HS-5 (cell line): ENCODE data around the gene PLXNA2.

Experiments used
- DNase-seq: peaks from one replicate; pipeline ENCODE4 v3.0.0-alpha.2; 2012; ENCODE audit warnings: low read depth

The PLXNA2 gene

DNA sequence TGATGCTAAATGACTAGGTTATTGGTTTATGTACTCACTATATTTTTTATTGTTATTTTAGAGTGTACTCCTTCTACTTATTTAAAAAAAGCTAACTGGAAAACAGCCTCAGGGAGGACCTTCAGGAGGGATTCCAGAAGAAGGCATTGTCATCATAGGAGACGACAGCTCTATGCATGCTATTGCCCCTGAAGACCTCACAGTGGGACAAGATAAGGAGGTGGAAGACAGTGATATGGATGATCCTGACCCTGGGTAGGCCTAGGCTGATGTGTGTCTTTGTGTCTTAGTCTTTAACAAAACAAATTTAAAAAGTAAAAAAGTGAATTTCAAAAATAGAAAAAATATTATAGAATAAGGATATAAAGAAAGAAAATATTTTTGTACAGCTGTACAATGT is 177.6 kb downstream of the PLXNA2 start:
- DNase-seq, result no peak

- no peak for DNase-seq
These were observed 178.3 kb downstream of the PLXNA2 start for GRCh38 chr1:208065862-208066261.

- DNase-seq, result no peak
These were observed 182.6 kb downstream of the PLXNA2 start for GRCh38 chr1:208061632-208062031.

DNA sequence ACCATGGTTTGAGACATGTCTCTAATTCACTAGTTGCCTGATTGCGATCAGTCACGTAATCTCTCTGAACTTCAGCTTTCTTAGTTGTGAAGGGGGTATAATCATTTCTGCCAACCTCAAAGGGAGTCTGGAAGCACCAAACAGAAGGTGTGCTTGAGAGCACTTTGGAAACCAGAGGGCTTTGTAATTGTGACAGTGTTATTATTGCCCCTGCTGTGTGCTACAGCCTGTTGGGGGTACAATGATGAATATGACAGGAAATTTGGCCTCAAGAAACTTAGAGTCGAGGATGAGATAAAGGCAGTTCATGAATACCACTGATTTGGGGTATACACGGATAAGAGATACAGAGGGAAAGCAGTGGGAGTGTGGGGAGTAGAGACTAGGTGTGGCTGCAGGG is 183.1 kb downstream of the PLXNA2 start:
- DNase-seq, result no peak

GRCh38 chr1:208060215-208060869 is 183.8 kb downstream of the PLXNA2 start:
- DNase-seq, result no peak

DNA sequence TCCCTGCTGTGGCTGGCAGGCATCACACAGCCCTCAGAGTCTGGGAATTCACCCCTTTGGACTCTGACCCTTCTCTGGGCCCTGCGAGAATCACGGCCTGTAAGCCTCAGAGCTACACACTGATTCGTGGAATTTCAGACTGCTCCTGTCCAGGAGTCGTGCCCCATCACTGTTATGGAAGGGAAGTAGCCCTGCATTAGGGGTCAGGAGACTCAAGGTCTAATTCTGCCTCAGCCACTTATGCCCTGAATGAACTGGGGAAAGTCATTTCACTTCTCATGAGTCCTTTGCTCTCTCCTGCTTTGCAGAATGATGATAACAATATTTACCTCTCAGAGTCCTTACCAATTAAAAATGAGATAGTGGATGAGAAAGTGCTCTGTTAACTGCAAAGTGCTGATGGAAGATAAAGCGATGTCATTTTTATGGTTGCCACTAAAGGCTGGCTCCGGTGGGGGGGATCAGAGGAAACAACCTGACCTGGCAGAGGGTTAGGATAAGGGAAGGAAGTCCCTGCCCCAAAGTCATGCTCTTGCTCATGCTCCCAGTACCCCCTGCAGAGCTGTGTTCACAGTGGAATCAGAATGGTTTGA is 184.7 kb downstream of the PLXNA2 start:
- no peak for DNase-seq

DNA sequence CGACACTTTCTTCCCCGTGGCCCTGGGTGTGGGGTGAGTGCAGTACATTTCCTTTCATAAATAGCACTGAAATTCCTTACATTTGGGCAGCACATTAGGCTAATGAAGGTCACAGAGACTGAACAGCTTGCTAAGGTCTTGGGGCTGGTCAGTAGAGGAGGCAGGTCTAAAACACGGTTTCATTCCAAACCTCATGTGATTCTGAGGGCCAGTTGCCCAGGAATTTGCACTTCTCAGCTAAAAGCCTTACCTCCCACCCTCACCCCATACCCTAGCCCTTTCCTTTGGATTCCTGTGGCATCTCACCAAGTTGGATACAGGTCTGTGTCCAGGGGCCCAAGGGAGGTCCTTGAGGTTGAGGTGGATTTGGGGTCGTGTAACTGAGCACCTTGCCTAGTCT is 185.4 kb downstream of the PLXNA2 start:
- DNase-seq, result no peak

- no peak for DNase-seq
These were observed 185.9 kb downstream of the PLXNA2 start for GRCh38 chr1:208058267-208058666.

DNA sequence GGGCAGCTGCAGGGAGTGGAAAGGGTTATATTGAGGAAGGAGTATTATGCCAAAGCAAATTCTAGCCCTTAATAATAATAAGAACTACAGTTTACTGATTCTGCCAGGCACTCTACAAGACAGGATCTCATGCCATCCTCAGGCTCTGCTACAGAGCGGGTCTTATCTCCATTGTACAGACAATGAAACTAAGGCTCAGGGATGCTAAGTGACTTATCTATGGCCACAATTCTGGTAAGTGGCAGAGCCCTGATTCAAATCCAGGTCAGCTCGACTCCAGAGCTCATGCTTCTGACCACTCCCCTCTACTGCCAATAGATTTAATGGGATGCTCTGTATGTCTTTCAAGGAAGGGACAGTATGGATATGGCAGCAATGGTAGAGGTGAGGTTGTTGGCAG is 187.1 kb downstream of the PLXNA2 start:
- DNase-seq, result no peak

GRCh38 chr1:208055535-208055934 is 188.6 kb downstream of the PLXNA2 start:
- DNase-seq, result no peak

- DNase-seq, result no peak
These were observed 189.2 kb downstream of the PLXNA2 start for GRCh38 chr1:208054911-208055379.

DNA sequence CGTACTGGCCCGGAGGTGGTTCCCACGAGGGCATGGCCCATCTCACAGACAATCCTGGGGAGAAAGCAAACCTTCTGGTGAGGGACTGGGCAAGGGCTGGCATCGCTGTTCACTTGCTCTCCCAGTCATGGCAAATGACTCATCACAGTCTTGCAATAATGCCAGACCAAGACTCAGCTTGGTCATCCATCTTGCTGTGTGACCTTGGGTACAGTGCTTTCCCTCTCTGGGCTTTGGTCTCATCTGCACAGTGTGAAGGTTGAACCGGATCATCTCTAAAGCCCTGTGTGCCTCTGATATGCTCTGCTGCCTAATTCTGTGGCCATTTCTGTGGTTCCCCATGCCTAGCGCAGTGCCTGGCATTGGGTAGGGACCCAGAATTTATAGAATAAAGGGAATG is 189.7 kb downstream of the PLXNA2 start:
- no peak for DNase-seq

DNA sequence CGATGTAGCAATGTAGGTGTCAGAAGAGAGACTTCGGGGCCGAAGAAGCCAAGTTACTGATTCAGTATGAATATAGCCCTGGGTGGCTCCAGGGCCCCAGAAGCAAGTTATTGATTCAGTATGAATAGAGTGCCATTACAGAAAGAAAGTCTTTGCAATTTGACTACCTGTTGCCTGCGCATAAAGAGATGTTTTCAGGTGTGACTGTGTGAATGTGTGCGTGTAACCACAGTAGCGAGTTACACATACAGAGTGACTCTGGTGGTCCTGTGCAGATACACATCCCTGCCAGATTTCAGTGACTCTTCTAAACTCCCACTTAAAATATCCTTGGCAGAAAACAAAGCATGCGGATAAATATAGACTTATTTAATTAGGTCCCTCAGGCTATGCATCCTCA is 190.5 kb downstream of the PLXNA2 start:
- no peak for DNase-seq

GRCh38 chr1:208052926-208053407 is 191.2 kb downstream of the PLXNA2 start:
- DNase-seq, result no peak

DNA sequence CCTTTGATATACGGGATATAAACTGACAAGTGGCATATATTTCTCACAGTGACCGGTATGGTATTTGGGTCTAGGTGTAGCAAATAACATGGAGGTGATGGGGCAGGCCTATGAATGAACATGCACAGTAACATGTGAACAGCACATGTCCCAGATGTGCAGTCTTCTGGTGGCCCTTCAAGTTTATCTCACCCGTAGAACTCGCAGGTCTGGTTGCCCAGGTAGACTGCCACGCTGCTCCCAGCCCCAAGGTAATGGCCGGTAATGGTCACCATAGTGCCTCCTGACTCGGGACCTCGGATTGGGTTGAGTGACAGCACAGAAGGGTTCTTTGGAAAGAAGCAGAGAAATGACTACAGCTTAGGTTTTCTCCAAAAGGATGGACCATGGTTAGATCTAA is 192.0 kb downstream of the PLXNA2 start:
- no peak for DNase-seq

GRCh38 chr1:208051651-208052050 is 192.5 kb downstream of the PLXNA2 start:
- DNase-seq, result no peak

DNA sequence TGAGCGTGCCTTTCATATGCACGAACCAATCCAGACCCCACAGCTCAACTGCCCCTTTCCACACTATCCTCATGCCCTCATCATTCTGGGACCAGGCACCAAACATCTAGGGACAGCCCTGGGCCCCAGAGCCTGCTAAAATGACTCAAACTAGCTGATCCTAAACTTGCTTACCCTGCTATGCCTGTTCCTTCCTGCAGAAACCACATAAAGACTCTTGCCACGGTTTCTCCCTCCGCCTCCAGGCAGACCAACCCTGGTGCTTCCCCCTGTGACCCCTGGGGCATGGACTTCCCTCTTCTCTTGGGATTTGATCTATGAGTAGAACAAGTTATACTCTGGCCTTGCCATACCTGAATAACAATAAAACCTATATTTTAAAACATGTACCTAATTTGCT is 195.3 kb downstream of the PLXNA2 start:
- no peak for DNase-seq

DNA sequence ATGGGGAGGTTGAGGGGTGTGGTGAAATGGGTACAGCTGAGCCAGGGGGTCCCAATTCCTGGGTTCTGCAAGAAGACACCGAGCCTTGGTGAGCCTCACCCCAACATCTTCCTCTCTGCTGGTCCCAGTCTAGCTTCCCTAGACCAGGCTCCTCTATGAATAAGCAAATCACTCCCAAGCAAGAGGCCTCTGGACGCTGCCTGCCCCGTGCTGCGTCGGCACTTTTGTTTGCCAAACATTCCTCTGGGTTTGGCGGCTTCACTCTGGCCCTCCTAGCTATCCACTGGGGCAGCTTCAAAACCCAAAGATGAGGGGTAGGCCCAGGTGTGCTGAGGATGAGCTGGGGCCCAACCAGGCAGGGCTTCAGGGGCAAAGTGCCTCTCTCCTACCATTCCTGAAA is 196.2 kb downstream of the PLXNA2 start:
- DNase-seq, result no peak

DNA sequence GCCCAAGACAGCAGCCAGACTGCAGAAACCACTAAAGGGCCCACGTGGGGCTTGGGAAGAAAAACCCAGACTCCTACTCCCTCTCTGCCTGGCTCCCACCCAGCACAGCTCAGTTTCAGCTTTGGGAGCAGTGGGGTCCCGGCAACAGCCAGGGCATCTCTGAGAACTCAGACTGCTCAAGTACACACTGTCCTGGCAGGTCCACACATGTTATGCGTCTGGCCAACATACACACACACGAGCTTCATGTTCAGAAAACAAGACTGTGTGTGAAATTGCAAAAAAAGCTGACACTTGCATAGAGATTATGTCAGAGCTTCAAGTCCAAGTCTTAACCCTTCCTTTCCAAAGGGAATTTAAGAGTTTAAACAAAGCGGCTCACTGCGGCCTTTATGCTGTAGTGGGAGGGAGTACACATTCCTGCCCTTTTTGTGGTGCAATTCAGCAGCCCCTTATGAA is 196.7 kb downstream of the PLXNA2 start:
- DNase-seq, result no peak

GRCh38 chr1:208045463-208046260 is 198.5 kb downstream of the PLXNA2 start:
- no peak for DNase-seq

GRCh38 chr1:208044589-208045462 is 199.4 kb downstream of the PLXNA2 start:
- no peak for DNase-seq

- no peak for DNase-seq
These were observed 200.4 kb downstream of the PLXNA2 start for GRCh38 chr1:208043691-208044181.
